Measurements from ENCODE around the gene CTU2. TPM values are rescaled to one million over a fixed set of nuclear protein-coding genes. Genes with fewer than 3 reads are reported as not detected.

The CTU2 gene
- total and polyA plus RNA-seq, 2 donors (not counting 1 experiment from before 2014, with no cell fraction given) = 7.6 to 11.9 TPM

DNA sequence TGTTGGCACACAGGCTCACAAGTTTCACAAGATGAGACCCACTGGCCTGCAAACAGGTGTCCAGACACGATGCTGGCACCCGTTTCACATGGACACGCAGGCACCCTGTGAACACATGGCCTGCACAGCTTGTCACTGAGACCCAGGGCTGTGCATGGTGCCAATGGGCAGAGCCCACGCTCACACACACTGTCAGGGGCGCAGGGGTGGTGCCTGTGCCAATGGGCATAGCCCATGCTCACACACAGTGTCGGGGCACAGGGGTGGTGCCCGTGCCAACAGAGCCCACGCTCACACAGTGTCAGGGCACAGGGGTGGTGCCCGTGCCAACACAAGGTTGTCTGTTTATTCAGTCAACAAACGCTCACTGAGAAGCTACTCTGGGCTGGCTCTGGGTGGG is 29.3 kb downstream of the CTU2 start:
- TF ChIP-seq, protein P1, sequence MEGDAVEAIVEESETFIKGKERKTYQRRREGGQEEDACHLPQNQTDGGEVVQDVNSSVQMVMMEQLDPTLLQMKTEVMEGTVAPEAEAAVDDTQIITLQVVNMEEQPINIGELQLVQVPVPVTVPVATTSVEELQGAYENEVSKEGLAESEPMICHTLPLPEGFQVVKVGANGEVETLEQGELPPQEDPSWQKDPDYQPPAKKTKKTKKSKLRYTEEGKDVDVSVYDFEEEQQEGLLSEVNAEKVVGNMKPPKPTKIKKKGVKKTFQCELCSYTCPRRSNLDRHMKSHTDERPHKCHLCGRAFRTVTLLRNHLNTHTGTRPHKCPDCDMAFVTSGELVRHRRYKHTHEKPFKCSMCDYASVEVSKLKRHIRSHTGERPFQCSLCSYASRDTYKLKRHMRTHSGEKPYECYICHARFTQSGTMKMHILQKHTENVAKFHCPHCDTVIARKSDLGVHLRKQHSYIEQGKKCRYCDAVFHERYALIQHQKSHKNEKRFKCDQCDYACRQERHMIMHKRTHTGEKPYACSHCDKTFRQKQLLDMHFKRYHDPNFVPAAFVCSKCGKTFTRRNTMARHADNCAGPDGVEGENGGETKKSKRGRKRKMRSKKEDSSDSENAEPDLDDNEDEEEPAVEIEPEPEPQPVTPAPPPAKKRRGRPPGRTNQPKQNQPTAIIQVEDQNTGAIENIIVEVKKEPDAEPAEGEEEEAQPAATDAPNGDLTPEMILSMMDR (conservative IDR thresholded peaks at IDR 0.05 in 1 of 2, IDR thresholded peaks at IDR 0.05 in 1 of 2; ENCODE audit: low read depth in 1 of 2, low read length in 2 of 2) = no peak
- no peak for TF ChIP-seq EZH2 (IDR thresholded peaks at IDR 0.05; ENCODE audit: low read length, missing control alignments)
- H2AFZ ChIP-seq (ENCODE audit: low read length) = no peak overlapping the region

DNA sequence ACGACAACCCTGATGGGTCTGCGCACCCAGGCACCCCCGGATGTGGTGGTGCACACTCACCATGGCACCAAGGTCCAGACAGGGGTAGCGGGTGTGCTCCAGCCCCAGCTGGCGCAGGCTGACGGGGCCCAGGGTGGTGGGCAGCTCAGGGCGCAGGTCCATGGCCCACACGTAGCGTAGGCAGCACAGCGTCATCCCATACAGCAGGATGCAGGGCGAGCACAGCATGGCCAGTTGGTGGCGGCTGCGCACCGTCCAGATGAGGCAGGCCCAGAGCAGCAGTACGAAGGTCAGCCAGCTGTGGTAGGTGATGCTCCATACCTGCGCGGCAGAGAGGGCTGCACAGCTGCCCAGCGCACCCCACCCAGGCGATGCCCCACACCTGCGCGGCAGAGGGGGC is 29.8 kb downstream of the CTU2 start:
- no peaks in the 10 kb centered on the region for H3K9me3 ChIP-seq (ENCODE audit: control insufficient read depth, insufficient read depth, low read depth, low read length)
- DNase-seq (ENCODE audit: low read depth in 2 of 2) = no peak
- no peak overlapping the region for H3K4me2 ChIP-seq (ENCODE audit: extremely low read depth, insufficient read depth, low read length)
- H3K27me3 ChIP-seq (ENCODE audit: control insufficient read depth, insufficient read depth, low read length) = no peaks in the 10 kb centered on the region
- H3K36me3 ChIP-seq (ENCODE audit: control insufficient read depth, insufficient read depth, low read length) = peaks cover 67% of the 10 kb centered on the region
- TF ChIP-seq, protein P1 (conservative IDR thresholded peaks at IDR 0.05 in 1 of 2, IDR thresholded peaks at IDR 0.05 in 1 of 2; ENCODE audit: low read depth in 1 of 2, low read length in 2 of 2) = no peak
- TF ChIP-seq EZH2 (IDR thresholded peaks at IDR 0.05; ENCODE audit: low read length, missing control alignments) = no peak
- no peaks in the 10 kb centered on the region for H3K4me1 ChIP-seq (ENCODE audit: control insufficient read depth, extremely low read depth, insufficient read depth, low read length)
- no peak overlapping the region for H3K9ac ChIP-seq (ENCODE audit: insufficient read depth, low read length)
- H3K4me3 ChIP-seq (replicated peaks in 1 of 4; ENCODE audit: control extremely low read depth in 1 of 4, insufficient read depth in 1 of 4, low read depth in 3 of 4, low read length in 4 of 4) = no peak overlapping the region
- peaks cover 4% of the 10 kb centered on the region for H3K79me2 ChIP-seq (ENCODE audit: control insufficient read depth, insufficient read depth, low read length)
- no peaks in the 10 kb centered on the region for H4K20me1 ChIP-seq (ENCODE audit: control insufficient read depth, extremely low read depth, insufficient read depth, low read length)
- no peak overlapping the region for H3K27ac ChIP-seq (ENCODE audit: insufficient read depth, low read length)
- H2AFZ ChIP-seq (ENCODE audit: low read length) = no peak overlapping the region

More for the DNA sequence above, 29.3 kb downstream of the CTU2 start:
- Histone ChIP-seq H4K20me1 (ENCODE audit: control insufficient read depth, extremely low read depth, insufficient read depth, low read length) (no peaks in the 10 kb centered on the region), H3K4me1 (ENCODE audit: control insufficient read depth, extremely low read depth, insufficient read depth, low read length) (no peaks in the 10 kb centered on the region), H3K9me3 (ENCODE audit: control insufficient read depth, insufficient read depth, low read depth, low read length) (no peaks in the 10 kb centered on the region), H3K4me2 (ENCODE audit: extremely low read depth, insufficient read depth, low read length) (no peak overlapping the region), H3K4me3 (replicated peaks in 1 of 4; ENCODE audit: control extremely low read depth in 1 of 4, insufficient read depth in 1 of 4, low read depth in 3 of 4, low read length in 4 of 4) (no peak overlapping the region), H3K9ac (ENCODE audit: insufficient read depth, low read length) (no peak overlapping the region), H3K27me3 (ENCODE audit: control insufficient read depth, insufficient read depth, low read length) (no peaks in the 10 kb centered on the region), H3K79me2 (ENCODE audit: control insufficient read depth, insufficient read depth, low read length) (peaks cover 4% of the 10 kb centered on the region), H3K36me3 (ENCODE audit: control insufficient read depth, insufficient read depth, low read length) (peaks cover 66% of the 10 kb centered on the region), H3K27ac (ENCODE audit: insufficient read depth, low read length) (no peak overlapping the region)
- no peak for DNase-seq (ENCODE audit: low read depth in 2 of 2)

DNA sequence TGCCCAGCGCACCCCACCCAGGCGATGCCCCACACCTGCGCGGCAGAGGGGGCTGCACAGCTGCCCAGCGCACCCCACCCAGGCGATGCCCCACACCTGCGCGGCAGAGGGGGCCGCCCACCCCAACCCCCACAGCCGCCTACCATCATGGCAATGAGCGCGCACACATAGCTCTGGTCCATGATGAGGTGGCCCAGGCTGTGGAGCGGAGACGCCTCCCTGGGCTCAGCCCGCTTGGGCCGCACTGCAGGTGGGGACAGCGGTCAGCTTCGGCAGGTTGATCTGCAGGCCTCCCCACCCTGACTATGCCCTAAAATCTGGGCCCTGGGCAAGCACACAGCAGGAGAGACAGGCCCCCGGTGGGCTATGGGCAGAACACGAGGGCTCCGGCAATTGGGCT is 30.2 kb downstream of the CTU2 start:
- Histone ChIP-seq H3K27me3 (ENCODE audit: control insufficient read depth, insufficient read depth, low read length) (no peaks in the 10 kb centered on the region), H4K20me1 (ENCODE audit: control insufficient read depth, extremely low read depth, insufficient read depth, low read length) (no peaks in the 10 kb centered on the region), H3K9ac (ENCODE audit: insufficient read depth, low read length) (no peak overlapping the region), H3K4me3 (replicated peaks in 1 of 4; ENCODE audit: control extremely low read depth in 1 of 4, insufficient read depth in 1 of 4, low read depth in 3 of 4, low read length in 4 of 4) (no peak overlapping the region), H3K36me3 (ENCODE audit: control insufficient read depth, insufficient read depth, low read length) (peaks cover 66% of the 10 kb centered on the region), H2AFZ (ENCODE audit: low read length) (no peak overlapping the region), H3K4me1 (ENCODE audit: control insufficient read depth, extremely low read depth, insufficient read depth, low read length) (no peaks in the 10 kb centered on the region), H3K4me2 (ENCODE audit: extremely low read depth, insufficient read depth, low read length) (no peak overlapping the region), H3K9me3 (ENCODE audit: control insufficient read depth, insufficient read depth, low read depth, low read length) (no peaks in the 10 kb centered on the region), H3K79me2 (ENCODE audit: control insufficient read depth, insufficient read depth, low read length) (peaks cover 4% of the 10 kb centered on the region), H3K27ac (ENCODE audit: insufficient read depth, low read length) (no peak overlapping the region)
- TF ChIP-seq, protein P1 (conservative IDR thresholded peaks at IDR 0.05 in 1 of 2, IDR thresholded peaks at IDR 0.05 in 1 of 2; ENCODE audit: low read depth in 1 of 2, low read length in 2 of 2) = no peak
- no peak for TF ChIP-seq EZH2 (IDR thresholded peaks at IDR 0.05; ENCODE audit: low read length, missing control alignments)
- DNase-seq (ENCODE audit: low read depth in 2 of 2) = no peak

Measured in fibroblast of lung (primary cell).